Activated CD8-positive, alpha-beta T cell treated with anti-CD3 and anti-CD28 coated beads for 36 hours (primary cell): ENCODE data around the gene CCDC43. TPM values are rescaled to one million over a fixed set of nuclear protein-coding genes. Genes with fewer than 3 reads are reported as not detected.
"Not testable (repeated sequence)": the region's sequence is repeated elsewhere in the genome, so short reads cannot be mapped to it uniquely, and the experiment has no call there.

ENCODE experiments used
- ATAC-seq: fragments of 200-7000 bp; cut with Tn5 transposase; one replicate; pipeline ENCODE4 v1.10.0; 2021; ENCODE audit warnings: mild to moderate bottlenecking, moderate library complexity
- CTCF ChIA-PET: fragments of 350-600 bp; sonication (Branson Sonifier 250); formaldehyde crosslinking; loops from one replicate; lab custom pipeline; 2021; ENCODE audit warnings: antibody characterized with exemption; lab: Charles Lee
- POLR2A ChIA-PET: fragments of 350-600 bp; sonication (Branson Sonifier 250); formaldehyde crosslinking; loops from one replicate; lab custom pipeline; 2021; ENCODE audit warnings: antibody characterized with exemption; lab: Charles Lee
- DNase-seq: peaks from one replicate; pipeline ENCODE4 v3.0.0-alpha.2; 2020
- H3K27ac Mint-ChIP-seq: one replicate; pipeline ENCODE4 v1.8.0; 2021; ENCODE audit warnings: mild to moderate bottlenecking, mixed read lengths
- H3K27me3 Mint-ChIP-seq: one replicate; pipeline ENCODE4 v1.8.0; 2021; ENCODE audit warnings: mixed read lengths
- H3K36me3 Mint-ChIP-seq: one replicate; pipeline ENCODE4 v1.8.0; 2021; ENCODE audit warnings: low read depth, mixed read lengths
- H3K4me1 Mint-ChIP-seq: one replicate; pipeline ENCODE4 v1.8.0; 2021; ENCODE audit warnings: low read depth, mixed read lengths
- H3K4me3 Mint-ChIP-seq: one replicate; pipeline ENCODE4 v1.8.0; 2021; ENCODE audit warnings: mild to moderate bottlenecking, moderate library complexity, mixed read lengths
- H3K9me3 Mint-ChIP-seq: one replicate; pipeline ENCODE4 v1.8.0; 2021; ENCODE audit warnings: mixed read lengths
- intact Hi-C: fragments of 100-400 bp; cut with micrococcal nuclease; formaldehyde crosslinking; loops from one replicate; pipeline ENCODE4 v1.10.0; 2022
- total RNA-seq, 2 experiments: library from RNA; stranded (reverse); gene quantifications; one replicate each; pipeline ENCODE4 v1.2.3, GENCODE V29; 2021
- TF ChIP-seq, protein P1 (sequence below): fragments of 200-600 bp; IDR thresholded peaks from one replicate; pipeline ENCODE4 v1.8.0; 2022; ENCODE audit warnings: antibody characterized with exemption, mild to moderate bottlenecking

CCDC43 gene
- total RNA-seq, 2 experiments from 2014 or later = 29.6 to 34.5 TPM

DNA sequence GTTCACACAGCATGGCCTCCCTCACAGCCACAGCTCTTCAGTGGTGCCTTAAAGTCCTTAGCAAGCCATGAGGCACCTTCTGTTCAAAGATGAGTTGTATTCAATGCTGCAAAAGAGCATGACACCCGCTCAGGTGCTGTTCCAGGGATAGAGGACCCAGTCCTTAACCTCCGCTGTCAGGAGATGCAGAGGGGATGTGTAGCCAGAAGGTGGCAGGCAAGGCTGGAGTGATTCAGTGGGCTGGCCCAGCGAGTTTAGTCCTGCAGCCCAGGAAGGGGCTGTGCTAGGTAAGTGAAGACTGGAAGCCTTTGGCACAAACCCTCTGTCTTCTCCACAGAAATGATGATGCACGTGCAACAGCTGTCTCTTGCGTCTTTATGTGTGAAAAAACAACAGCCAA, 44.2 kb upstream of the CCDC43 start:
- H3K4me3 Mint-ChIP-seq = no peak overlapping the region
- intact Hi-C loops = no loop called here
- peaks cover 11% of the 10 kb centered on the region for H3K36me3 Mint-ChIP-seq
- H3K4me1 Mint-ChIP-seq = no peaks in the 10 kb centered on the region
- no peaks in the 10 kb centered on the region for H3K9me3 Mint-ChIP-seq
- DNase-seq = no peak
- CTCF ChIA-PET = no interaction called here
- no peaks in the 10 kb centered on the region for H3K27me3 Mint-ChIP-seq
- ATAC-seq = no peak
- TF ChIP-seq, protein P1, sequence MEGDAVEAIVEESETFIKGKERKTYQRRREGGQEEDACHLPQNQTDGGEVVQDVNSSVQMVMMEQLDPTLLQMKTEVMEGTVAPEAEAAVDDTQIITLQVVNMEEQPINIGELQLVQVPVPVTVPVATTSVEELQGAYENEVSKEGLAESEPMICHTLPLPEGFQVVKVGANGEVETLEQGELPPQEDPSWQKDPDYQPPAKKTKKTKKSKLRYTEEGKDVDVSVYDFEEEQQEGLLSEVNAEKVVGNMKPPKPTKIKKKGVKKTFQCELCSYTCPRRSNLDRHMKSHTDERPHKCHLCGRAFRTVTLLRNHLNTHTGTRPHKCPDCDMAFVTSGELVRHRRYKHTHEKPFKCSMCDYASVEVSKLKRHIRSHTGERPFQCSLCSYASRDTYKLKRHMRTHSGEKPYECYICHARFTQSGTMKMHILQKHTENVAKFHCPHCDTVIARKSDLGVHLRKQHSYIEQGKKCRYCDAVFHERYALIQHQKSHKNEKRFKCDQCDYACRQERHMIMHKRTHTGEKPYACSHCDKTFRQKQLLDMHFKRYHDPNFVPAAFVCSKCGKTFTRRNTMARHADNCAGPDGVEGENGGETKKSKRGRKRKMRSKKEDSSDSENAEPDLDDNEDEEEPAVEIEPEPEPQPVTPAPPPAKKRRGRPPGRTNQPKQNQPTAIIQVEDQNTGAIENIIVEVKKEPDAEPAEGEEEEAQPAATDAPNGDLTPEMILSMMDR = no peak
- POLR2A ChIA-PET = no interaction called here
- no peak overlapping the region for H3K27ac Mint-ChIP-seq

DNA sequence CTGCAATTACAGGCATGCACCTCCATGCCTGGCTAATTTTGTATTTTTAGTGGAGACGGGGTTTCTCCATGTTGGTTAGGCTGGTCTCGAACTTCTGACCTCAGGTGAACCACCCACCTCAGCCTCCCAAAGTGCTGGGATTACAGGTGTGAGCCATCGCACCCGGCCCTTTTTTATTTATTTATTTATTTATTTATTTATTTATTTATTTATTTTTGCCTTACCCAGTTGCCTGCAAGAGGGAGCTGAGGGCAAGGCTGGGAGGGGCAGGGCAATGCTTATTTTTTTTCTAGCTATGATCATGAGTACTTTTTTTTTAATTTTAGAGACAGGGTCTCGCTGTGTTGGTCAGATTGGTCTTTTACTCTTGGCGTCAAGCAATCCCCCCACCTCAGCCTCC, 36.5 kb upstream of the CCDC43 start:
- ATAC-seq, H3K4me3 Mint-ChIP-seq, intact Hi-C loops, H3K27me3 Mint-ChIP-seq, H3K9me3 Mint-ChIP-seq, DNase-seq, CTCF ChIA-PET, H3K27ac Mint-ChIP-seq, H3K4me1 Mint-ChIP-seq: not testable (repeated sequence)
- POLR2A ChIA-PET = interaction anchor here (1.0 kb wide), 2 partner anchors 17 to 240 kb away, joined by 3 read pairs; no protein-coding TSS in a partner anchor
- H3K36me3 Mint-ChIP-seq = peaks cover 16% of the 10 kb centered on the region

DNA sequence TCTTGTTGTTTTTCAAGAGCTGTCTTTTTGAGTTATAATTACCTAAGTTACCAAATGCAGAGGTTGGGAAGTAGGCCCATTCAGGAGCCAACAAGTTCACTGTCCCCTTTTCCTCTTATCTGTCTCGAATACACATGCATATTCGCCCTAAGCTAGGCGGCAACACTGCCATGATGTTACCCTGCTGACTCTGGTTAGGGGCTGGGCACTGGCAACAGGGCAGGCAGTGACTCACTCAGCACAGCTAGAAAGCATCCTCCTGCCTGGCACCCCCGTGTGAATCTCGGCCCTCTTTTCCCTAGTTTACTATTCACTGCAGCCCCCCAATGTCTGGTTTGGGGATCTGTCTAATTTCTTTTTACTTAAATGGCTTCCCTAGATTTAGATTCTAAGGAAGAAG, 32.7 kb upstream of the CCDC43 start:
- CTCF ChIA-PET = interaction anchor here (1.0 to 1.2 kb wide), 2 partner anchors 38 to 189 kb away, joined by 3 read pairs; no protein-coding TSS in a partner anchor
- Mint-ChIP-seq H3K27ac (no peak overlapping the region), H3K4me3 (no peak overlapping the region), H3K4me1 (no peaks in the 10 kb centered on the region), H3K36me3 (peaks cover 18% of the 10 kb centered on the region), H3K27me3 (no peaks in the 10 kb centered on the region), H3K9me3 (no peaks in the 10 kb centered on the region)
- DNase-seq (no peak), ATAC-seq (no peak)
- intact Hi-C loops = no loop called here
- TF ChIP-seq, protein P1 = no peak
- POLR2A ChIA-PET = interaction anchor here (0.8 kb wide), 1 partner anchor 14 kb away, joined by 4 read pairs; no protein-coding TSS in a partner anchor

DNA sequence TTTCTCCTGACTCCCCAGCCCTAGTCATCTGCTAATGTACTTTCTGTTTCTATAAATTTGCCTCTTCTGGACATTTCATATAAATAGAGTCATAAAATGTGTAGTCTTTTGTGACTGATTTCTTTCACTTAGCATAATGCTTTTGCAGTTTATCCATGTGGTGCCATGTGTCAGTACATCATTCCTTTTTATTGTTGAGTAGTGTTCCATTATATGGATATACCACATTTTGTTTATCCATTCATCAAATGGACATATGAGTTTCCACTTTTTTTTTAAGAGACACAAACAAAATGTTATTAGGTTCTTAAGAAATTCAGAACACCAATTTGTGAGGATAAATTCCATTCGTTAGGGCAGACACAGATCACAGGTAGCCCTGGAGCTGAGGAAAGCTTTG, 29.9 kb upstream of the CCDC43 start:
- TF ChIP-seq, protein P1 = no peak
- DNase-seq = no peak
- peaks cover 18% of the 10 kb centered on the region for H3K36me3 Mint-ChIP-seq
- H3K27me3 Mint-ChIP-seq = no peaks in the 10 kb centered on the region
- H3K4me1 Mint-ChIP-seq = no peaks in the 10 kb centered on the region
- H3K9me3 Mint-ChIP-seq = no peaks in the 10 kb centered on the region
- intact Hi-C loops = no loop called here
- CTCF ChIA-PET = no interaction called here
- ATAC-seq = no peak
- no peak overlapping the region for H3K27ac Mint-ChIP-seq
- H3K4me3 Mint-ChIP-seq = no peak overlapping the region
- POLR2A ChIA-PET = no interaction called here

DNA sequence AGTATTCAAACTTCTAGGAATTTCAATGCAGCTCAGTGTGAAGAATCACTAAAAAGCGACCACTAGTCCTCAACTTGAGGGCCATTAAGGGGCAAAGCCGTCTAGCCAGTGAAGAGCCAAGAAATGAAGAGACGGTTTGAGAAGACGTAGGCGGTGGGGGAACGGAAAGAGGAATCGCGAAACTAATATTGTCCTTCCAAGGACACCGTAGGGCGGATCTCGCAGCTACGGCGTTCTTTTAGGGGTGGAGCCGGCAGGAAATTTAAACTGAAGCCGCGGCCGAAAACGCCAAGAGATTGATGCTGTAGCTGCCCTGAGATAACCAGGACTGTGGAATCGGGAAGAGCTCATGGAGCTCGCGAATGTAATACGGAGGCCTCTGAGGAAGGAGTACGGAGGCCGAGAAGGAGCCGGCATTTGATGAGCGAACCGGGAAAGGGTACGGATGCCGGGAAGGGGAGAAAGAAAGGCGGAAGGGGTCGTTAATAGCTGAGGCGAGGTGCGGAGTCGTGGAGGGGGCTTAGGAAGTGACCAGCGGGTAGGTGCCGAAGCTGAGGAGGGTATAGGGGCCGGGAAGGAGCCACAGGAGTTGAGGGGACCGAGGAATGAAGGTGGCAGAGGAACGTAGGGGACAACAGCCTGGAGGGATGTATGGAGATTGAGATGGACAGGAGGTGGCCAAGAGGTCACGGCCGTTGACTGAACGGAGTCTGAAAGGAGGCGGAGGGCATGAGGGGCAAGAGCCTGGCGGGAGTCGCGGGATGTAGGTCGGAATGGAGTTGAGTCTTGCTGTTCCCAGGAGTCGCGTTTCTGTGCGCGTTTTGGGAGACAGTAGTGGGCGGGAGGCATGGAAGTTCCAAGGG, 19.1 kb upstream of the CCDC43 start, which contains the start of gene DBF4B:
Gene DBF4B, plus strand, starts transcription at position 265 of the 863 bp plus-strand sequence. Its CDS starts 156 bp downstream, at position 421.
- no peak within 1 kb of the TSS for H3K27ac Mint-ChIP-seq
- ChIA-PET POLR2A (interaction anchor here (0.9 to 2.3 kb wide), 6 partner anchors 16 to 69 kb away, joined by 3 to 13 read pairs (median 4); no protein-coding TSS in a partner anchor), CTCF (interaction anchor here (1.3 to 1.5 kb wide), 4 partner anchors 9 to 71 kb away, joined by 3 to 10 read pairs (median 4); no protein-coding TSS in a partner anchor)

More for the DNA sequence above, 19.1 kb upstream of the CCDC43 start, which contains the start of gene DBF4B:
- H3K27me3 Mint-ChIP-seq = peaks cover 2% of the 10 kb centered on the region
- peaks cover 5% of the 10 kb centered on the region for H3K4me1 Mint-ChIP-seq
- H3K4me3 Mint-ChIP-seq = no peak within 1 kb of the TSS
- H3K36me3 Mint-ChIP-seq = no peaks in the 10 kb centered on the region
- ATAC-seq (peak; percentile 88), DNase-seq (peak; percentile 91)
- intact Hi-C loops = no loop called here
- TF ChIP-seq, protein P1 = no peak
- no peaks in the 10 kb centered on the region for H3K9me3 Mint-ChIP-seq
